ENCODE measurements around the gene AGPAT1. TPM values are rescaled to one million over a fixed set of nuclear protein-coding genes. Genes with fewer than 3 reads are reported as not detected.

Gene AGPAT1
- total and polyA plus RNA-seq, 2 of the 13 experiments (the other 11 are each of a cell fraction or from before 2014, with no cell fraction given) = 51.3 to 139 TPM

DNA sequence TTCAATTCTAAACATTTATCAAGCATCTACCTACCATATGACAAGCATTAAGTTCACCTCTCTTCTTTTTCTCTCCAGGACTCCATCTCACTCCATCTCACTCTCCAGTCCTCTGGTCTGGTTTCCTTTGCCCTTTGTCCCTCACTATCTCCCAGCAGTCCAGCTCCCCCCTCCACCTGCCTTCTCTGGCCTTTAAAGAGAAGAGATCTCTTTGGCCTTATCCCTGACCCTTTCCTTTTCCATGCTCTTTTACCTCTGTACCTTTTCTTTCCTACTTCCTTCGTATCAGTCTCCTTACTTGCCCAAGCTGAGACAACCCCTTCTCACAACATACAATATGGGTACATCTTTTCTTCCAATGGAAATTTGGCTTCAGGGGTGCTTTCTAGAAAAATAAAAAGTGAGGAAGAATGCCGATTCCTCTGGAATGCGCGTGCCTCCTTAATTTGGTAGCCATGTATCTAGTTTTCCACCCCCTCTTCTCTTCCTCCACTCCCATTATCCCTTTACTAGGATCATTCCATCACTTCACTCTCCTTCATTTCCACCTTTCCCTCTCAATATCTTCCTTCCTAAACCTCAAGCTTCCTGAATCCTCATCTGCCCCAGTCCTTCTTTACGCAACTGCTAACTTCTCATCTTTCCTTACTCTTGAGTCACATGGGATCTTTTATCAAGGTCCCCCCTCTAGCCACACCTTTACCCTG is 745 bp upstream of the AGPAT1 start (continued):
- TF ChIP-seq, protein P1, sequence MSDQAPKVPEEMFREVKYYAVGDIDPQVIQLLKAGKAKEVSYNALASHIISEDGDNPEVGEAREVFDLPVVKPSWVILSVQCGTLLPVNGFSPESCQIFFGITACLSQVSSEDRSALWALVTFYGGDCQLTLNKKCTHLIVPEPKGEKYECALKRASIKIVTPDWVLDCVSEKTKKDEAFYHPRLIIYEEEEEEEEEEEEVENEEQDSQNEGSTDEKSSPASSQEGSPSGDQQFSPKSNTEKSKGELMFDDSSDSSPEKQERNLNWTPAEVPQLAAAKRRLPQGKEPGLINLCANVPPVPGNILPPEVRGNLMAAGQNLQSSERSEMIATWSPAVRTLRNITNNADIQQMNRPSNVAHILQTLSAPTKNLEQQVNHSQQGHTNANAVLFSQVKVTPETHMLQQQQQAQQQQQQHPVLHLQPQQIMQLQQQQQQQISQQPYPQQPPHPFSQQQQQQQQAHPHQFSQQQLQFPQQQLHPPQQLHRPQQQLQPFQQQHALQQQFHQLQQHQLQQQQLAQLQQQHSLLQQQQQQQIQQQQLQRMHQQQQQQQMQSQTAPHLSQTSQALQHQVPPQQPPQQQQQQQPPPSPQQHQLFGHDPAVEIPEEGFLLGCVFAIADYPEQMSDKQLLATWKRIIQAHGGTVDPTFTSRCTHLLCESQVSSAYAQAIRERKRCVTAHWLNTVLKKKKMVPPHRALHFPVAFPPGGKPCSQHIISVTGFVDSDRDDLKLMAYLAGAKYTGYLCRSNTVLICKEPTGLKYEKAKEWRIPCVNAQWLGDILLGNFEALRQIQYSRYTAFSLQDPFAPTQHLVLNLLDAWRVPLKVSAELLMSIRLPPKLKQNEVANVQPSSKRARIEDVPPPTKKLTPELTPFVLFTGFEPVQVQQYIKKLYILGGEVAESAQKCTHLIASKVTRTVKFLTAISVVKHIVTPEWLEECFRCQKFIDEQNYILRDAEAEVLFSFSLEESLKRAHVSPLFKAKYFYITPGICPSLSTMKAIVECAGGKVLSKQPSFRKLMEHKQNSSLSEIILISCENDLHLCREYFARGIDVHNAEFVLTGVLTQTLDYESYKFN (CRISPR knock-in tag; conservative IDR thresholded peaks at IDR 0.05) = 0 out of 2 replicates have a peak, but pooled peaks have one; percentile 50
- 0 out of 2 replicates have a peak, but pooled peaks have one; percentile 14 for TF ChIP-seq HNF4A (CRISPR knock-in tag; IDR thresholded peaks at IDR 0.05)
- TF ChIP-seq ZNF616 (CRISPR knock-in tag; IDR thresholded peaks at IDR 0.05; ENCODE audit: low read depth) = 0 out of 2 replicates have a peak, but pooled peaks have one; percentile 35
- no peak for TF ChIP-seq MTA1 (CRISPR knock-in tag; IDR thresholded peaks at IDR 0.05; ENCODE audit: borderline replicate concordance)
- TF ChIP-seq ZNF782 (CRISPR knock-in tag; IDR thresholded peaks at IDR 0.05; ENCODE audit: borderline replicate concordance) = no peak
- TF ChIP-seq HDAC2 (CRISPR knock-in tag; IDR thresholded peaks at IDR 0.05) = 0 out of 2 replicates have a peak, but pooled peaks have one; percentile 10
- no peak for TF ChIP-seq SETDB1 (CRISPR knock-in tag; IDR thresholded peaks at IDR 0.05; ENCODE audit: borderline replicate concordance)
- TF ChIP-seq, protein P2, sequence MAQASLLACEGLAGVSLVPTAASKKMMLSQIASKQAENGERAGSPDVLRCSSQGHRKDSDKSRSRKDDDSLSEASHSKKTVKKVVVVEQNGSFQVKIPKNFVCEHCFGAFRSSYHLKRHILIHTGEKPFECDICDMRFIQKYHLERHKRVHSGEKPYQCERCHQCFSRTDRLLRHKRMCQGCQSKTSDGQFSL (CRISPR knock-in tag; IDR thresholded peaks at IDR 0.05) = 0 out of 2 replicates have a peak, but pooled peaks have one; percentile 14
- 0 out of 2 replicates have a peak, but pooled peaks have one; percentile 15 for TF ChIP-seq SNAI1 (CRISPR knock-in tag; IDR thresholded peaks at IDR 0.05; ENCODE audit: borderline replicate concordance)
- no peak for TF ChIP-seq GABPA (IDR thresholded peaks at IDR 0.05; ENCODE audit: low read depth, low read length)
- 0 out of 2 replicates have a peak, but pooled peaks have one; percentile 3 for TF ChIP-seq GABPA (CRISPR knock-in tag; IDR thresholded peaks at IDR 0.05; ENCODE audit: low read depth)
- TF ChIP-seq IKZF4 (CRISPR knock-in tag; IDR thresholded peaks at IDR 0.05; ENCODE audit: borderline replicate concordance, low read depth, not compliant biosample characterization) = peak; percentile 13
- TF ChIP-seq SIN3A (IDR thresholded peaks at IDR 0.05; ENCODE audit: borderline replicate concordance, low read depth, low read length) = 0 out of 2 replicates have a peak, but pooled peaks have one; percentile 31
- peak; percentile 86 for TF ChIP-seq CCAR2 (optimal IDR thresholded peaks at IDR 0.05; ENCODE audit: low read depth, low read length)
- no peak for TF ChIP-seq ZNF282 (IDR thresholded peaks at IDR 0.05; ENCODE audit: partially characterized antibody)
- TF ChIP-seq ZSCAN9 (CRISPR knock-in tag; IDR thresholded peaks at IDR 0.05; ENCODE audit: borderline replicate concordance) = 0 out of 2 replicates have a peak, but pooled peaks have one; percentile 2
- TF ChIP-seq, protein P3, sequence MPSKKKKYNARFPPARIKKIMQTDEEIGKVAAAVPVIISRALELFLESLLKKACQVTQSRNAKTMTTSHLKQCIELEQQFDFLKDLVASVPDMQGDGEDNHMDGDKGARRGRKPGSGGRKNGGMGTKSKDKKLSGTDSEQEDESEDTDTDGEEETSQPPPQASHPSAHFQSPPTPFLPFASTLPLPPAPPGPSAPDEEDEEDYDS (CRISPR knock-in tag; IDR thresholded peaks at IDR 0.05) = peak; percentile 61; the same call in 1 of the 2 replicates
- no peak for TF ChIP-seq ZNF354B (CRISPR knock-in tag; IDR thresholded peaks at IDR 0.05)
- 0 out of 2 replicates have a peak, but pooled peaks have one; percentile 39 for TF ChIP-seq CCDC6 (CRISPR knock-in tag; IDR thresholded peaks at IDR 0.05)
- TF ChIP-seq, protein P4, sequence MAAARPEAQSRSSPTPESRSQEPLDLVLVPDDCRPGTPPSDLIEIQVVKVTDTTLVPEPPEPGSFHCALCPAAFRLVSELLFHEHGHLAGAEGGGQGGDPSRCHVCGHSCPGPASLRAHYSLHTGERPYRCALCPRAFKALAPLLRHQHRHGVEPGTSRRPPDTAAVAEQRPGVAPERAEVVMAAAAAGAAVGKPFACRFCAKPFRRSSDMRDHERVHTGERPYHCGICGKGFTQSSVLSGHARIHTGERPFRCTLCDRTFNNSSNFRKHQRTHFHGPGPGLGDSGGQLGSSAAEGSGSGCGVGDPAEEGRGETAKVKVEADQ (CRISPR knock-in tag; IDR thresholded peaks at IDR 0.05; ENCODE audit: borderline replicate concordance) = peak; percentile 26; the same call in 1 of the 2 replicates
- TF ChIP-seq, protein P5, sequence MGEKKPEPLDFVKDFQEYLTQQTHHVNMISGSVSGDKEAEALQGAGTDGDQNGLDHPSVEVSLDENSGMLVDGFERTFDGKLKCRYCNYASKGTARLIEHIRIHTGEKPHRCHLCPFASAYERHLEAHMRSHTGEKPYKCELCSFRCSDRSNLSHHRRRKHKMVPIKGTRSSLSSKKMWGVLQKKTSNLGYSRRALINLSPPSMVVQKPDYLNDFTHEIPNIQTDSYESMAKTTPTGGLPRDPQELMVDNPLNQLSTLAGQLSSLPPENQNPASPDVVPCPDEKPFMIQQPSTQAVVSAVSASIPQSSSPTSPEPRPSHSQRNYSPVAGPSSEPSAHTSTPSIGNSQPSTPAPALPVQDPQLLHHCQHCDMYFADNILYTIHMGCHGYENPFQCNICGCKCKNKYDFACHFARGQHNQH (CRISPR knock-in tag; IDR thresholded peaks at IDR 0.05) = no peak
- 0 out of 2 replicates have a peak, but pooled peaks have one; percentile 19 for TF ChIP-seq ZNF589 (CRISPR knock-in tag; conservative IDR thresholded peaks at IDR 0.05)
- 0 out of 2 replicates have a peak, but pooled peaks have one; percentile 14 for TF ChIP-seq HOXA5 (CRISPR knock-in tag; IDR thresholded peaks at IDR 0.05)
